ACHN (cell line): ENCODE results near the gene TRIM29.

Experiments used
- DNase-seq: peaks from one replicate; pipeline ENCODE4 v3.0.0-alpha.2; 2015
- in situ Hi-C: cut with HindIII; loops from 2 replicates; pipeline ENCODE4 v1.10.0; 2017; ENCODE audit warnings: low sequenced_read_pairs, low pct_ligation_motif_present, low pct_unique_long_range_greater_than_20kb

TRIM29 gene

DNA sequence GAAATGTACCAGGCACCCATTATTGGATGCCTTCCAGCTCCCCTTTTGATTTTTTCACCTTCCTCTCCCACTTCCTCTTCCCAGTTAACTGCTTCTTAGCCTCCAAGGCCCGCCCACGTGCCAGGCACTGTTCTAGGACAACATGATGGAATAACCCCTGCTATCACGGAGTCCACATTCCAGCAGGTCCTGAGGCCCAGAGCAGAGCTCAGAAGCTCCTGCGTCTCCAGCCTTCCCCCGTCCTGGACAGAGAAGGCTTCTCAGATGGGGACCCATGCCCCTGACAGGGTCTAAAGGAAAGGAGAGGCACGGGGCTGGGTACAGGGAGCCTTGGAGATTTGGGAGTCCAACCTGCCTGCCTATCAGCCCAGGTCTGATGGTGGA, 29.1 kb downstream of the TRIM29 start:
- DNase-seq, result no peak
- in situ Hi-C loops, result no loop called here

DNA sequence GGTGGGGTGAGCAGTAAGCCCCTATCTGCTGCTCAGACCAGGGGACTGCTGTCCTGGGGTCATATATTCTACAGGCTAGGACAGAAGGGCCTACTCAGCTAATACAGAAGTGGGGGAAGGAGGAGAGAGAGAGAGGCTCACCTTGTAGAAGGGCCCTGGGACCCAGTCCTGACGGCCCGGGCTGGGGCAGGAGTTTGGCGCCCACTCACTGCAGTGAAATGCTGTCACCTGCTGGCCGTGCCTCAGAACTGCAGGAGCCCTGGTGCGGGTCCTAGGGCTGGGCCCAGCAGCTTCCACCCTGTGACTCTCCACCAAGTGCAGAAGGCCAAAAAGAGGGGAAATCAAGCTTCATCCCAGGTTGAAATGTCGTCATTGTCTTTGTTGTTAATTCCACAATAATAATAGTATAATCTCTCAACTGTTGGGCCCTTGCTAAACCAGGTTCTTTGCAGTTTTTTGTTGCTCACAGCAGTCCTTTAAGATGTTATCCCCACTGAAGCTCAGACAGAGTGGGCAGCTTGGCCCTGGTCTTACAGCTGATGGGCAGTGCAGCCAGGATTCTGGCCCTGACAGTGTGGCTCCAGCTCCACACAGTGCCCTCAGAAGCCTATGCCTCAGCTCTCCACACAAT, 29.6 kb downstream of the TRIM29 start:
- DNase-seq, result peak; percentile 37
- in situ Hi-C loops, result no loop called here

DNA sequence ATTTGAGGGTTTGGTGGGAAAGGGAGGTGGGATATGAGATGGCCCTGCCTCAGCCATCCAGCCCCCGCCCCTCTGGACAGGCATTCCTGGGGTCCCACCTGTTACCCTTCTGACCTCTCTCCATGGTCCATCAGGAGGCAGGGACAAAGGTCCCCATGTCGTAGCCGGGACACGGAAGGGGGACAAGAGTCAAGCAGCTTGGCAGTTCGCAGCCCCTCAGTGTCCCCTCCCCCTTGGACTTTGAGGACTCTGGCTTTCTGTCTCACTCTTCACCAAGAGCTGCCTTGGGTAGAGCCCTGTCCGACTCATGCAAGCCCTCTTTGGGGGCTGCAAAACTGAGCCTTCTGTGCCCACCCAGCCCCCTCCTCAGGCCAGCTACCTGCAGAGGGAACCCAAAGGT, 30.2 kb downstream of the TRIM29 start:
- DNase-seq, result no peak
- in situ Hi-C loops, result no loop called here

DNA sequence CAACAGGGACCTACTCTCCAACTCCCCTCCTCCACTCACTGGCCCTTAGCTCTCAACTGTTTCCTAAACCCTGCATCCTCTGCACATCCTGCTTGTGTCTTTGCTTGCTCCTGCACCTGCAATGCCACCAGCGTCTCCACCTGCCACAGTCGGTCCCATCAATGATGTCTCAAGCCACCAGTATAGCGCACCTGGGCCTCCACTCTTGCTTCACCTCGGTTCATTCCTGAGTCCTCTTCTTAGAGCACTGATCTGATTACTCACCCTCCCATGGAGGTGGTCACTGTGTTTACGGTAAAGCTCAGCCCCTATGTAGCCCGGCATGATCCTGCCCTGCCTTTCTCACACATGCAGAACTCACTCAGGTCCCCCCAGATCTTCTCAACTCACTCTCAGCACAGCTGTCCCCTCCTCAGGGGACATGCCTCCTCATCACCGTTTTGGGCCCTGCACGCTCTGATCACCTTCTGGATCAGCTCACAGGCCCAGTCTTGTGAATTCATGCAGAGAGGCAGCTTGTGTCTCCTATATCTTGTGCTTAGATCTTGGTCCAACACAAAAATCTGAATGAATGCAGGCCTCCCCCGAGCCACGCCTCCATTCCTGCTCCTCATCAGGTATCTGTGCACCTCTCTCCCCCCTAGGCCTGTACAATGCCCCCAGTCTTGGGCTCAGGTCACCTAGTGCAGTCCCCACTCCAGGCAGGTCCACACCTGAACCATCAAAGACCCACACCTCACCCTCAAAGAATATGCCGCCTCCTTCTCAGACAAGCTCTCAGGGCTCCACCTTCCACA, 31.4 kb downstream of the TRIM29 start:
- no peak for DNase-seq
- in situ Hi-C loops, result no loop called here

DNA sequence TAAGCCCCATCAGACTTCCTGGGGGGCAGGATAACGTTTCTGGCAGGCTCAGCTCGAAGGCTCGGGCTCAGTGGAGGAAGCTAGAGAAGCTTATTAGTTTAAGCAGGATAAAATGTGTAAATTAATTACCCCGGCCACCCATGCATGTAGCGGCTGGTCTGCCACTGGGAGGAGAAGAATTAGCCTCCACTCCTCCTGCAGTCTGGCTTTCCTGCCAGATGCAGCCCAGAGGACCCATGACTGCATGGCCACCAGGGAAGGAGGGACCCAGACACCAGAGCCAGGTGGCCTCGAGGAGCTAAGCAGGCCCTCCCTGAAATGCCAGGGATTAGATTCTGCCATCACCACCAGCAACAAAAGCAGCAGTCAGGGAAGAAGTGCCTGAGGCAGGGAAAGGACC, 32.3 kb downstream of the TRIM29 start:
- in situ Hi-C loops, result no loop called here

DNA sequence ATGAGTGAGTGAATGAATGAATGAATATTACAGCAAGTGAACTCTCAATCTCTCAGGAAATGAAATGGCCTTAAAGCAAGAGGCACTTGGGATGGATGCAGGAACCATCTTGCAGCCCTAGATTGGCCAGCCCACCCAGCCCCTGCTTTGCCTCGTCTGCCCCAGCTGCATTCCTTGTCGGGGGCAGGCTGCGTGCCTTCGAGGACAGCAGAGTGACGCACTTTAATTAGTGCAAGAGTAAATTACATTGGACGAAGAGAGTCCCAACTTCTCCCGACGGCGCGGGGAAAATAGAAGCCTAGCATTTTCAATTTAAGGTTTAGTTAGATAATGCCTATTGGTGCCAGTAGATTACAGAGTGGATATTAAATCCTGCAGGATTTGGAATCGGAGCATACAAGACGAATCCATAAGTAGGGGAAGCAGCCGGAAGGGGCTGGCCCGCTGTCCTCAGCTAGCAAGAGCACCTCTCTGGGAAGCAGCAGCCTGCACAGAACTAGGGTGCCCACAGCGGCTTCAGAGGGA, 33.8 kb downstream of the TRIM29 start:
- DNase-seq, result no peak
- in situ Hi-C loops, result no loop called here

More for the DNA sequence above, 32.3 kb downstream of the TRIM29 start:
- DNase-seq, result no peak

DNA sequence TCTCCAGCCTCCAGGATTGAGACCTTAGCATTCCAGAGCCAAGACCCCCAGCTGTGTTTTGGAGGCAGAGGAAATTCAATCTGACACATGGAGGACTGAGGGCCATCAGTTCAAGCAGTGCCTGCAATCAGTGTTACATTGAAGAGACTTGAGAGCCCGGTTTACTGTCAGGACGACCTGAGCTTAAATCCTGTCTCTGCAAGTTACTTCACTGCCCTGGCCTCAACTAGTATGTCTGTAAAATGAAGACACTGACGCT, 35.1 kb downstream of the TRIM29 start:
- DNase-seq, result no peak
- in situ Hi-C loops, result no loop called here

DNA sequence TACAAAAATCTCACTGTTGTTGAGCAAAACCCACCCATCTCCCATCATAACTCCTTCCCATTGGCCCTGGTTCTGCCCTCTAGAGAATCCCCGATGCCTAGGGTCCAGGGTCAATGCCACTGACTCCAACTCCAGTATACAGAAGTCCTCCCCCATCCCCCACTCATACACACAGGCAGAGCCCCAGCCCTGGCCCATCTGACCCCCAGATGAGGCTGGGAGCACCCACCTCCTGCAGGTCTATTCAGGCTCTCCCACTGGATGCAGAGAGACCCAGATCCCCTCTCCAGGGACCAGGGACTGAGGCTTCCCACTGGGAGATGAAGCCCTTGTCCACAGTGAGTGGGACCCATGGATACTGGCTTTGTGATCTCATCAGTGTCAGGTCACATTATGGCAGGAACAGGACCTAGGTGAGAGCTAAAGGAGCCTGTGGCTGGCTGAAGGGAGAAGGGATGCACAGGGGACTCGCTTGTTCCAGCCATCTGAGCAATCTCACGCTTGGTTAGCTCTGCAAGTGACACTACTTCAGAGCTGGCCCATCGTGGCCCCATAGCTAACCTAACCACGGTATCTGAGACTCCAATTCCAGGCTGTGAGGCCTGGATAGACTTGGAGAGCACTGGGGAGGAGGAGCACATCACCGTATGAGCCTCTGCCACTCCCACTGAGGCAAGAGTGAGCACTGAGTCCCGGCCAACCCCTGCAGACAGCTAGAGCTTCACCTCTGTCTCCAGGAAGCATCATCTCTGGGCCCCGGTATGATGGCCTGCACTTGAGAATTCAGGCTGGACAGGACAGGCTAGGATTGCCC, 35.7 kb downstream of the TRIM29 start:
- DNase-seq, result no peak
- in situ Hi-C loops, result no loop called here

DNA sequence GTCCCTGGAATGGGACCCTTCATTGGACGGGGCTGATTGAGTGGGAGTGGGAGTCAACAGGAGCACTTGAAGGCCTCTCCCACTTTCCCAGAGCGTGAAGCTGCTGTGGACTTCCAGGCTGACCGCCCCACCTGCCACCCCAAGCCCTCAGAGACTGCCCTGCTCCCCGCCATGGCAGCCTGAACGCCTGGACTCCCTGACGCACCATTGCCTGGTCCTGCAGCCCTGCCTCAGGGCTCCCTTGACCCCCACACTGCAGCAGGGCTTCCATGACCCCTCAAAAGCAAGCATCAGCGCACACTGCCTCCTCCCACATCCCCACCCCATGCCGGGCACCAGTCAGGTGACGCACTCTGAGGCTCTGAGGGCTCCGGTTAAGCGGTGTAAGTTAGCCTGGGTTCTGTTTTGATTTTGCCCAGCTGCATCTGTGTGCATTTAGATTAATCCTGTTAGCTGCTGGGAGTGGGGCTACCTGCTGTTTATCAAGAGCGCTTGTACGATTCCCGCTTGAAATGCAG, 39.4 kb downstream of the TRIM29 start:
- in situ Hi-C loops, result no loop called here

DNA sequence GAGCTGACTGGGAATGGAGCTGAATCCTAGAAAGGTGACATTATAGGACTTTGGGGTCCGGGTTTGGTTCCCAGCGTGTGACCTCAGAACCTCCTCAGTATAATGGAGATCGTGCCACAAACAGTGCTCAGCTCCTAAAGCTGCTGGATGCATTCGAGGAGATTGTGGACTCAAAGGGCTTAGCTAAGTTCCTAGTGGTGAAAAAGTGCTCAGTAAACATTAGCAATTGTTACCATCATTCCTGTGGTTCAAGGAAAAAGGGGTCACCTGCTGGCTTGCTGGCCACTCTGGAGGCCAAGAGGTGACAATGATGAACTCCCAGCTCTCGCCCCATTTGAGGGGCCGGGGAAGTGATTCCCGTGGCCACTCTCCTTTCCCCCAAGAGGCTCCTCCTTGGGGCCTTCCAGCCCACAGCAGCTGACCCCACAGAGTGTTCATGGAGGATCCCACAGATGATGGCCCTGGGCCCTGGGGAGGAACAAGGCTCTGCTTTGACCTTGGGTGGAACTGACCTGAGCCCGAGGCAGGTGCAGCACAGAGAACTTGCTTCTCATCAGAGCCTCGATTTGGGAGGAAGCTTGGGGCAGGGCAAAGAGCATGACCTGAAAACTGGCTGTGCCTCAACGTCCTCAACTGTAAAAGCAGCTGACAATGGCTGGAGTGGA, 40.1 kb downstream of the TRIM29 start:
- in situ Hi-C loops, result no loop called here
- DNase-seq, result no peak

More for the DNA sequence above, 39.4 kb downstream of the TRIM29 start:
- DNase-seq, result no peak

DNA sequence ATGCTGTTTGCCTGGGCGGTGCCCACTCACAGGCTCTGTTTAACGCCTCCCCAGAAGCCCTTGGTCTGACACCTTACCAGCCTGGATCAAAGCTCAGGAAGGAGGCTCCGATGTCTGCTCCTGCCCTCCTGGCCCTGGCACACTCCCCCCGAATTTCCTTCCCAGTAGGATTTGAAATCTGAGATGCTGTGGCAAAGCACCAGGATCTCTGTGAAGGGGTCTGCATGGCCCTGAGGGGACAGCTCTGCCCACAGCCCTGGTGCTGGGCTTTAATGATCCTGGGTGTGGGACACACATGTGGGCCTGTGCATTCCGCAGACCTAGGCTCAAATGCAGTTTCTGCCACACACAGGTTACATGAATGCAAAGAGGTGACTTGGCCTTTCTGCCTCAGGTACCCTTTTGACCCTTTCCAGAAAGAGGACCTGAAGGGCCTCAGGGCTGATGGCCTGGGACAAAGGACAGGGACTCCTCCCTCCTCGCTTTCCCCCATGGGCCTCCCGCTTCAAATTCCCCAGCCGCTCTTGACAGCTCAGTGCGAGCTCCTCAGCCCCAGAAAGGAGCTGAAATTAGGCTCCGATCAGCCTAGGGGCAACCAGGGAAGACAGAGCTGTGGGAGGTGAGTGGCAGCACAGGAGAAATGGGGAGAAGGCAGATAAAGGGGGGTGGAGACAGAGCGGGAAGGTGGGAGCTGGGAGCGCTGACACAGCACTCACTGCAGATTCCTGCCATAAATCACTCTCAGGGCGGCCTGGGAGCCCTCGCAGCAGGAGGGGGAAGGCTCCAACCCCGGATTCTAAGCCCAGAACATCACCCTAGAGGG, 41.3 kb downstream of the TRIM29 start:
- in situ Hi-C loops, result no loop called here
- no peak for DNase-seq

DNA sequence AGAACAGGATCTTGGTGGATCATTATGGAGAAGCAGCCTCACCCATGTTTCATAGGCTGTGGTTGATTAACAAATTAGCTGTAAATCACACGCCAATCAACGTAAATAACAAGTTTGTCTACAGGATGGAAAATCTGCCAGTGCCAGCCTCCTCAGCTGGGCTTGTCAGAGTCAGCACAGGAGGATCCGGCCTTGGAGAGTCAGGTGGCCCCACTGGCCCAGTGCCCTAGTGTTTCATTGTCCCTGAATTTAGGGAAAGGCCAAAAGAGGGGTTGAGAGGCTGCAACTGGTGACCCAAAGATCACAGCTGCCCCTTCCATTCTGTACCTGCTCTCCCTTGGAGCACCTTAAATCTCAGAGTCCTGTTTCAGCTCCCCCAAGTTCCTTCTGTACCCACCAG, 42.4 kb downstream of the TRIM29 start:
- in situ Hi-C loops, result no loop called here
- DNase-seq, result no peak

DNA sequence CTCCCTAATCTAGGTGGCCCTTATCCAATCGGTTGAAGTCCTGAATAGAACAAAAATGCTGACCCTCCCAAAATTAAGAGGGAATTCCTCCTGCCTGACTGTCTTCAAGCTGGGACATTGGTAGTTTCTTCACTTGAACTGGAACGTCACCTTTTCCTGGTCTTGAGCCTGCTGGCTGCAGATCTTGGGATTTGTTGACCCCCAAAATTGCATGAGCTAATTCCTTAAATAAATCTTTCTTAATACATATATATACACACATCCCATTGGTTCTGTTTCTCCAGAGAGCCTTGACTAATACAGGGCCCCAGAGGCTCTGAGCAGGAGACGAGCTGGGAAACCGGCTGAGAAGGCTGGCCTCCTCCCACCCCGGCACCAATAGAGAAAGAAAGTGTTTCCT, 46.2 kb downstream of the TRIM29 start:
- in situ Hi-C loops, result no loop called here
- DNase-seq, result no peak

DNA sequence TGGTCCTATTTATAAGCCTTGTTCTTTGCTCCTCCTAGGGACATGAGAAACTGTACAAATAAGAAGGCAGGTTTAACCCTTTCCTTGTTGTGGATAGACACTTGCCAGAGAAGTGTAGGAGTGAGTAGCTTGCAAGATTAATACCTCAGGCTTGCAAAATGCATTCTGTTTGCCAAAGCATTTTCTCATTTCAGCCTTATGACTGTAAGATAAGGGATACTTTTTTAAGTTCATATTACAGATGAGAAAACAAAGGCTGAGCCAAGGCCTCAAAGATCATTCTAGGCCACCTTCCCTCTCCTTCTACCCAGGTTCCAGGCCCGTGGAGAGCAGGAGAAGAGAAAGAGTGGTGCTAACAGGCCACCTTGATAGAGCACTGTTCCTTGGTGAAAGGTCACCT, 46.8 kb downstream of the TRIM29 start:
- in situ Hi-C loops, result no loop called here
- DNase-seq, result no peak

DNA sequence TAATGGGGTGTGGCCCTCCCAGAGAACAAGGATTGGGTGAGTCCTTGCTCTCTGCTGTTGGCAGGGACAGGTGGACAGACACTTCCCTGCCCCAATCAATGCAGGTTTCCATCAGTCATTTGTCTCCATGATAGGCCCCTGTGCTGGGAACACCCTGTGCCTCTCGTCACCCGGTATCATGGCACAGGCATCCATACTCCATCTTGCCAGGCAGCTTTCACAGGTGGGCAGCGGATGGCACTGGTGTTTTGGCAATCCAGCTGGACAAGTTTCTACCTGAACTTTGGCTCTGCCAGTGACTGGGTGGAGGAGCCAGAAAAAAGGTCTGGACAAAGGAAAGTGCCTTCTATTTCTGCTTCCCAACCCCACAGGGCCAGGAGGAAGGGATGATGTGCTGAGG, 47.5 kb downstream of the TRIM29 start:
- in situ Hi-C loops, result no loop called here
- DNase-seq, result no peak

DNA sequence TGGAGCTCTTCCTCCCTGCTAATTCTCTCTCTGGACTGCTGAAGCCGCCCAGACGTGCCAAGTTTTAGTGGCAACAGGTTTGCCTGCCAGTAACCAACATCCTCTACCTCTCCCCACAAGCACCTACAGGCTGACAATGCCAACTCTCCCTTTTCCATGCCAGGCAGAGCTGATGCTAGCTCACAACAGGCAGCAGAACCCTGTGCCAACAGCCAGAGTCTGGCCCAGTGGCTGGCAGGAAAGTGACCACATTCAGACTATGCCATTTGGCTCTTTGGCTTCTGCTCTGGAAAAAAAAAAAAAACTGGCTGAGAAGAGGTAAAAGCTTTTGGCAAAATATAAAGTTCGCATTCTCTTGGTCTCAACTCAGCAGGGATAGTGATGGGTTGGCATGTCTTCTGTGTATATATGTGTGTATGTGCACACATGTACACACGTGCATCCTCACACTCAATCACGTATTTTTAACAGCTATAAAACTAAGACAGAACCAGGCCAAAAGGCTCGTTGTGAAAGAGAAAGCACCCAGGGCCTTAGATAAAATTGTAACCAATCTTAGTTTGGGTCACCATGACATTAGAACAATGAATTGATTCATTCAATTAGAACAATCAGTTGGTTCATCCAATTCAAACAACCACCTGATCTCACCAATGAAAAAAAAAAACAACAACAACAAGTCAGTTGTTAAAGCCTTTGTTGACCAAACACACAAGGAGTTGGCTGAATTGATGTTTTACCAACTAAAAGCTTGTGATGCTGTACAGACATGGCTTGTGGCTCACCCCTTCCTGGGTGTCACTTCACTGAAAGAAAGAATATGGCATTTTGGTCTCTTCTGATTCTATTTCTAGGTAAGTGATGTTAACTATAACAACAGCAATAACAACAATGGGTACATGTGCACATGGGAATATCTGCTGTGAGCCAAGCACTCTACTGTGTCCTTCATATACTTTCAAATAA, 48.6 kb downstream of the TRIM29 start:
- in situ Hi-C loops, result no loop called here
- DNase-seq, result no peak

DNA sequence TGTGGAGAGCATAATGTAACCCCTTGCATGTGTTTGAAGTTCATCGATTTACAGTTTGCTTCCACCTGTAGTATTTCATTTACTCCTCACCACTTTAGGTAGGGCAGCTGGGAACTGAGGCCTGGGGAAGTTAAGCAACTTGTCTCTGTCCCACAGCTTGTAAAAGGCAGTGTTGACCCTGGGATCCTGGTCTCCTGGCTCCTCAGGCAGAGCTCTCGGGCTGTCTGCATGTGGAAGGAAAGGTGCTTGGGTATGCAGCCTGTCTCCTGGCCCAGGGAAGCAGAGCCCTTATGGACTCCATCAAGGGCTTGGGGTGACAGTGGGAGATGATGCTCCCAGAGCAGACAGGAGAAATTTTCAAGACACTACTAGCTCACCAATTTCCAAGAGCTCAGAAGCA, 49.9 kb downstream of the TRIM29 start:
- in situ Hi-C loops, result no loop called here
- no peak for DNase-seq
